Measurements from ENCODE around the gene CELF4.
A peak's percentile ranks its signal among the peaks of the same experiment; 100 is the strongest.

Gene CELF4

DNA sequence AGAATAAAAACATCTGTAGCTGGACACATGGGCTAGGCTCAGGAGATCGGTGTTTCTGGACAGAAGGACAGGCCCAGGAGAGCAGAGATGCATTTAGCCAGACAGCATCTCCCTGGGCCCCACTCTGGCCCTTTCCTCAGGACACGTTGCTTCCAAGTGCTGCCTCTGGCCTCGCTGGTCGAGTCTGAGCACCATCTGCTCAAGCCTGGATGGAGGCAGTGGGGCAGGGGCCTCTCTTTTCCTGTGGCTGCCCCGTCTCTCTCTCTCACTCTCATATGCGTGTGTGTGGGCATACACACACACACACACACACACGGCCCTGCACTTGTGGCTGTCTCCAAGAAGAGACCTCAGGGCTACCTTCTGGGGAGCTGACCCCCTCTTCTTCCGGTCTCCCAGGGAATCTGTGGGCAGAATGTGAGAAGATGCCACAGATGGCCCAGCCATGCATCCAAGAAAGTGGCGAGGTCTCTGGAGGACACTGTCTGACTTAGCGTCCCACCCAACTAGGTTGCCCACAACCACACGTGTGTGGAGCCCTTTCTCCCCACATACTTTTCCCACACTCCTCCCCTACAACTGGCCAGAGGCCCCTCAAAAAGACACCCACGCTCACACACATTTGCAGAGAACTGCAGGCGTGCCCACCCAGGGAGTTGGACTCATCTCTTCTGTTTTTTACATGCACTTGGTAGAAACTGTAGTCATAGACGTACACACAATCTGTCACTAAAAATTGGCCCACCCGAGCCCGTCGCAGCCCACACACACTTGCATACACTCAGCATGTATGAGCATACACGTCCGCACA lies 19.9 kb downstream of the CELF4 start:
- DNase-seq, result no peak

DNA sequence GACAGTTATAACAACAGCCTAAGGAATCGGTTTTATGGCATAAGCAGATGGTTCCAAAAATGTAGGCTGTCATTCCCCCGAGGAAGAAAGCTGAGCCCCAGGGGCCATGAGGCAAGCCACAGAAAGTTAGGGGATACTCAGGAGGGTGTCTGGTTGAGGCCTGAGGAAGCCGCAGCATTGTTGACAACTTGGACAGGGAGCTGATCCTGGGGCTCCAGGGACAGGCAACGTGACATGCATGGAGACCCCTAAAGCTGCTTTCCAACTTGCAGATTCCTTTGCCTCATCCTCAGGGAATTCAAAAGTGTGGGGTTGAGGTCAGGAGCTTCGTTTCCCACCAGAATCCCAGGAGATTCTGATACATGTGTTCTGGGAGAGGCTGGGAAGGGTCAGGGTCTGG lies 20.9 kb downstream of the CELF4 start:
- DNase-seq, result no peak

DNA sequence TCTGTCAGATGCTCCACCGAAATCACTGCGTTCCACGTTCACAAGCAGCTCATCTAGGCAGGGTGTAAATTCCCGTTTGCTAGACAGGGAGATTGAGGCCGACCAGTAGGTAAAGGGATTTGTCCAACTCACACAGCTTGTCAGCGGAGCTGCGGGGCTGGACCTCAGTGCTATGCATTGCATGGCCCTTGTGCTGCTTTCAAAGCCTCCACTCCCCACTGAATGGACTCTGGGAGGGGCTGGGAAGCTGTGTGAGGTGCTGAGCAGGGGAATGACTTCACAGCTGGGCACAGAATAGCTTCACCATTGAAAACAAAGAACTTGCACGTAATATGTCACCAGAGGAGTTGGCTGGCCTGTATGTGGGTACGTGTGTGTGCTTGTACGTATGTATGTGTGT lies 21.4 kb downstream of the CELF4 start:
- no peak for DNase-seq

DNA sequence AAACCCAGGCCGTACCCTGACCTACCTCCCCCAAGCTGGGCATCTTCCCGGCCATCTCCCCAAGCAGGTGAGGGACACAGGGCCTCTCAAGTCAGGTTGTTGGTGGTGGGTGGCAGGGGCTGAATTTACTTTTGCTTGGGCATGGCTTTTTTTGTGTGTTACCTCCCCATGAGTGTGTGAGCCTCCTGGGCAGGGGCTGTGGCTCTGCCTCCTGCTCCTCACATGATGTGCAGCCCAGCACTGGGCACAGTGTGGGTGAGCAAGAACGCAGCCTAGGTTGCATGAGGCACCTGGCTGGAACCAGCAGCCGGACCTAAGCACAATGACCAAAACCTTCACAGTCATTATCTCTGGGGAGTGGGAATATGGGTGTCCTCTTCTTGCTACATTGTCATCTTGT lies 22.3 kb downstream of the CELF4 start:
- DNase-seq, result no peak

DNA sequence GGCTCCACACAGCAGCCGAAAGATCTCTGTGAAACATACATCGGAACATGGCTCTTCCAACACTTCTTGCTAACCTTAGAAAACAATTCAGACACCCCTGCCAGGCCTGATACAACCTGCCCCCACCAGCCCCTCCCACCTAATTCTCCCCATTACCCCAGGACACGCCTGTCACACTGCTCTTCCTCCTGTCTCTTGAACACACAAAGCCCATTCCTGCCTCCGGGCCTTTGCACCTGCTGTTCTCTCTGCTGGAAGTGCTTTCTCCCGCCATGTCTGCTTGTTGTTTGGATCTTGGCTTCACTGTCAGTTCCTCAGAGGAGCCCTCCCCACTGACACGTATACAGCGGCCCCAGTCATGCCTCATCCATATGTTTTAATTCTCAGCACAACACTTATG lies 24.1 kb downstream of the CELF4 start:
- no peak for DNase-seq

DNA sequence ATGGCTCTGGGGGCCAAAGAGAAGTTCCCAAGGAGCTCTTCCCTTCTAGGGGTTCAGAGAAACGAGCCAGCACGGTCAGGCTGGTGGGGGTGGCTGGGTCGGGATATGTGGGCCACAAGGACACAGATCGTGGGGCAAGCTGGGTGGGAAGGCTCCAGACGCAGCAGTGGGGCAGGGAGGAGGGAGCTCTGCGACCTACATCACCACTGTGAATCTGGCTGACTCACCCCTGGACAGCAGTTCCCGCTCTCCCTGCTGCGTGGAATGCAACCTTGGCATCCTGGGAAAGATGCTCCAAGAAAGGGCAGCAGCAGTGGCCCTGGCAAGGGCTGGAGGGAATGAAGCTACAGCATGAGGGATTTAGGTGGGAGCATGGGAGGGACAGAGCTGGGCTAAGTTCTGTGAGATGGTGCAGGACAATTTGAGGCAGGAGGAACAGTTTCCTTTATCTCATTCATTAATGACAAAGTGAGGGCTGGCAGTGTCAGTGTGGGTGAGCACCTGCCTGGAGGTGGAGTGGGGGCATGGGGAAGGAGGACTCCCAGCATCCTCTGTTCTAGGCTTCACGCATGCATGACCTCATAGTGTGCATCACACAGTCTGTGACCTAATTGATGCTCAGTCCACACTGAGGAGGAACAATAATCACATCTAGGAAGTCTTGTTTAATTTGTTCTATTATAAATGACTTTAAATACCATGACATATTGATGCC lies 25.0 kb downstream of the CELF4 start:
- no peak for DNase-seq

DNA sequence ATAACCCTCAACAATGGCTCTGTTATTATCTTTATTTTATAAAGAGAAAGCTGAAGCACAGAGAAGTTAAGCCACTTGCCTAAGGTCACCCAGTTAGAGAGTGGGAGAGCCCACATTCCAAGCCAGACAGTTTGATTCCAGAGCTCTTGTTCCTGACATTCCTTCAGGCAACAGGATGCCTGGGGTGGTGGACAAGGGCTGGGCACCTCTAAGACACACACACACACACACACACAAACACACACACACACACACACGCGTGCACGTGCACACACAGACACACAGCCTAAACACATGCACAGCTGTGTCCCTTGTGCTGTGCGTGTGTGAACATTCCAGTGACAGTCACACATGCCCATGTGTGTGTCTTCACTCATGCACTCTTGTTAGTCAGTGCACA lies 26.4 kb downstream of the CELF4 start:
- DNase-seq, result no peak

DNA sequence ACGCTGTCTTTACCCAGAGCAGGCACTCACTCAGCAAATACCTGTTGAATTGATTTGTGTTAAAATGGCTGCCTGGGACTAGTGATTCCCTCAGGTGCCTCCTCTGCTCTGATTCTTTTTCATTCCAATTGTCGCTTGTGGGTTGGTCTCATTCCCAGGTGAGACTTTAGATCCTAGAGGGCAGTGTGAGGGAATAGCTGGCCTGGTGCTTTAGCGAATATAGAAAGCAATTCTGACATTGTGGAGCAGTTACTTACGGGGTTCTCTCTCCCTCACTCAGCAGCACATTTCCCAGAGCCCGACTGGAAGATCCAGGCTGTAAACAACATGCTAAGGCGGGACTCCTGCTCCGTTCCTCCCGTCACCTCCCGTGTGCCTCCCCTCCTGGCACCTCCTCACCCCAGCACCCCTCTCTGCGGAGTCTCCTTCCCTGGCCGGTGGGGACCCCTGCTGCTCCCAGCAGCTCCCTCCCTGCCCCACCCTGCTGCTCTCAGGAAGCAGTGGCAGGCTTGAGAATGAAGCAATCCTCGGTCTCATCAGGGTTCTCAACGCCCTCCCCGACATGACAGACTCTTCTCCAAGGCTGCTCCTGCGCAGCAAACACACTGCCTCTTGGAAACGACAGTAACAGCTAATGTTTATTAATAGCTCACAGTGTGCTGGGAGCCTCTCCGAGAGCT lies 26.9 kb downstream of the CELF4 start:
- DNase-seq, result no peak

DNA sequence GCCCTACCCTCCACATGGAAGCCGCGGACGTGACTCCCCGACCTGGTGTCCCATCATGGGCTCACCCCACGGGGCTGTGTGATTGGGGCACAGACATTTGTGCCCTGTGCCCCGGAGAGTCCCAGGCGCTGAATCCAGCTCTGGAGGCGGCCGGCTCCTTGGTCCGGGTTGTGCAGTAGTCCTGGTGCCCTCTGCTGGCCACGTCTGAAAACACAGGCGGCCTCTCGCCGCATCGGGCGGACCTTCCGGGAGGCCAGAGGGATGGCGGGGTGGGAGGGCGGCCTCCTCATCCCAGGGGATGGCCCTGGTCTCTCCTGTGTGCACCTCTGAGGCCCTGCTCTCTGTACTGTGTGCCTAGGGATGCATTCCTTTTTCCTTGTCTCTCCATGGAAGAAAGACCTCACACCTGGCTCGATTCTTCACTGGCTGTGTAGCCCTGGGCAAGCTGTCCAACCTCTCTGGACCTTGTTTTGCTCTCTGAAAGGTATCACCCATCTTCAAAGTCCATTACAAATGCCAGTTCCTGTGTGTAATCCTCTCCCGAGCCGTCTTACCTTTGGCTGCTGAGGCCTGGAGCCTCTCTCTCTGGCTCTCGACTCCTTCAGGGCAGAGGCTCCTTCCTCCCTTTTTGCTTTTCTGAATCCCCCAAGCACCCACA lies 27.6 kb downstream of the CELF4 start:
- peak; percentile 65 to 75 for DNase-seq

DNA sequence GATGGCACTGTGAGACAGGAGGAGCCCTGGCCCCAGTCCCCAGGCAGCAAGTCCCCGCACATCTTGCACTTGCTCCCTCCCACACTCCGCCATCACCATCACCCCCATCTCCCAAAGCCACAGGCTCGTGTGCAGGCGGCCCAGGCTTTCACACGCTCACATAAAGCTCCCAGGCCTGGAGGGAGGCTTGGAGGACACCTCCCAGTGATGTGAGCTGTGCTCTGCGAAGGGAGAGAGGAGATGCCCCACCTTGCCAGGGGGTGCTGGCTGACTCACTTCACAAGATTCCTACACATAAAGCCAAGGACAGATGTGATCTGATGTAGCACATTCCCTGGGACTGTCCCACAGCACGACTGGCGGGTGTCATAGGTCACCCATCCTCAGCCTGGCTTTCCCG lies 28.9 kb downstream of the CELF4 start:
- no peak for DNase-seq

DNA sequence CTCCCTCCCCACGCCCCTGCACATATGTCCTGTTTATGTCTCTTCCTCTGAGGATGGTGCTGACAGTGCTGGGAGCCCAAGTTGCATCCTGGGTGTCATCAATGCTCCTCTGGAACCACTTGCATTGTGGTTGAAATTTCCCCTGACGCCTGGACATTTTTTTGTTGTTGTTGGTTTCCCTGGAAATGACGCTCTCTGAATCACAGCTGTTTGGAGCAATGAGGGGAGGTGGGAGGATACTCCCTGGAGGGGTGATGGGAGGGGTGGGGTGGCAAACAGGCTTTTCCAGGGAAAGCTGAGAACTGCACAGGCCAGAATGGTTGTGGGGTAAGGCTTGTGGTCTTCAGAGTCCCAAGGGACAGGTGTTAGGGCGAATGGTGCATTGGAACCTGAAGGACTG lies 29.6 kb downstream of the CELF4 start:
- no peak for DNase-seq

DNA sequence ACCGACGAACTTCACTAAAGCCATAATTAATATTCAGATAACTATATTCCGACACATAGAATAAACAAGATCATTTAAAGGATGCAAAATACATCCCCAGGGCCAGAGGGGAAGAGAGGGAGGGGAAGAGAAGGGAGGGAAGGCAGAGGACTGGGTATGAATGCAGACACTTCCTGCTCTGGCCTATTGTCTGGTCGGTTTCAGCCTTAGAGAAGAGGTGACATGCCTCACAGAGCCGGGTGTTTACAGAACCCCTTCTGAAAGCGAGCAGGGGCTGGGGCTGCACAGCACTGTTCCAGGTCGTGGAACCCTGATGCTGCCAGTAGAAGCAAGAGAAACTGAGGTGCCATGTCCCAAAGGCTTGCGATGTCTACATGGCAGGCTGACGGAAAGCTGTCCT lies 31.0 kb downstream of the CELF4 start:
- DNase-seq, result no peak

DNA sequence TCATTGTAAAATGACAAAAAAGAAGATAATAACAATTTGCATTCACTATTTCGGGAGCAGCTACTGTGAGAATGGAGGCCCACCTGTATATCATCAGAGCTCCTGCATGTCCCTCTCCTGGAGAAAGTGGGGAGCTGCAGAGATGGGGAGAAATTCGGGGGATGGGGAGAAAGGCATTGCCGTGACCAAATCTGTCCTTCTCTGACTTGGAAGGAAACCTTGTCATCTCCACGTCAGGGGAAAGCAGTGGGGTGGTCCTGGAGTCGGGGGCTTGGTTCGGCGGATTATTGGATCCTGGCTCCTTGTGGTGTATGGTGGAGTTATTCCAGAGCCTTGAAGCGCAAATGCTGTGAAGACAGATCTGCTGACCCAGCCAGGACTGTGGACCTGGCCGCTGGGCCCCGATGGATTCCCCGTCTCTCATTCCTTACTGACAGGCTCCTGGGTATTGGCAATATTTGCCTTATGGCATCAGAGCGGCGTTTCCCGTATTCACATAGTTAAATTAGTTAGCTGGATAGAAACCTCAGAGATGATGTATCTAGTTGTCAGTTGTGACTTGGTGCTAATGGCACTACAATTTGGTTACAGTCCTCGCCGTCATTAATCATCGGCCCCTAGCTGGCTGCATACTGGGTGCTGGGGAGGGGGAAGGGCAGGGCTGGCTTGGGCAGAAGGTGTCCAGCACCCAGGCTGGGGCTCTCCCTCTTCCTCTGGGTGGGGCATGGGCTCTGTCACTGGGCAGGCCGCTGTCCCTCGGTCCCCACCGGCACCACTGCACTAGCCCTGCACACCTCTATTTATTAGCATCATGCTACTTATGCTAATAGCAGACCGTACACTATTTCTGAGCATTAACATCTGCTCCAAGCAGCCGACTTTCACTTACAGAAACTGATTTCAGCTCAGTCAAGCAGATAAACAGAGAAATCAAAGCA lies 31.7 kb downstream of the CELF4 start:
- no peak for DNase-seq

DNA sequence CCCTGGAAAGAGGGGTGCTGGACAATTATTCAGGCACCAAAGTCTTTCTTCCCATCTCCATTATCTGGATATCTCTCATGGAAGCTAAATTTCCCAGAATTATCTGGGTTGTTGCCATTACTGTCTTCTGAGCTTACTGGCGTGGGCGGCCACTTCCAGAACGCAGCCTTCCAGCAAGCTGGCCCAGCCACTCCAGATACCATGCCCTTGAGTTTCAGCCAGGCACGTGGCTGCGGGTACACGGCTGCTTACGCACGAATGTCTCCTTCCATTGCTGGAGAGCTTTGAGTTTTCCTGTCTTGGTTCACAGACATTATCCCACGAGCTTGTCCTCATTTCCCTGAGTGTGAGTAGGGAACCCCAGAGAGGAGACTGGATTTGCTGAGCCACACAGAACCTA lies 32.7 kb downstream of the CELF4 start:
- no peak for DNase-seq

DNA sequence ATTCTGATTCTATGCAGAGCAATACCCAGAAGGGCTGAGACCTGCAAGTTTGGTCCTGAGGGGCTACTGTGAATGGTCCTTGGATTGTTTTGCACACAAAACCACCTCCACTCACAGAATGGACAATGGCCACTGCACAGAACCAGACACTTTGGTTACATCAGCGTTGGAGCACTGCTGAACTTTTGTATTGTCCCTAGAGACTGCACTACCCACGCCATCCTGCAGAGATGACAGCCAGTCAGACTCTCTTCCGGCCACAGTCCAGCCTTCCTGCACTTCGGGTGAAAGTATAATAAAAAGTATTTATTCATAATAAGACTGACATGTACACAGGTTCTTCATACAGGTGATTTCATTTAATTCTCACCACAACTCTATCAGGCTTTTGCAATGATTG lies 35.7 kb downstream of the CELF4 start:
- DNase-seq, result no peak

DNA sequence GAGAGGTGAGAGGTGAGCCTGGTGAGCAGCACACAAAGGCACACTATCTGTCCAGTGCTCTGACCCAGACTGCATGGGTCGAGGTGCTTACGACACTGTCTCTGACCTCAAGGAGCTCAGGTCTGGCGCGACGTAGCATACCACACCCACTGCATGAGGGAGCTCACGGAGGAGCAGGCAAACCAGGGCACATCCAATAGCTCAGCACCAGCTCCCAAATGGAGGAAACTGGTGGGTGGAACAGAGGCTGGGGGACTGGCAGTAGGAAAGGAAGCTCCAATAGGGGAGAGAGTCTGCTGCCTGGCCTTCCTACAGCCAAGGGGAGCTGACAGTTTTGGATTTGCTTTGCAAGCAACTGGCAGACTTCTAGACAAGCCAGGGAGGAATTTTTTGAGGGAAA lies 36.3 kb downstream of the CELF4 start:
- DNase-seq, result no peak

DNA sequence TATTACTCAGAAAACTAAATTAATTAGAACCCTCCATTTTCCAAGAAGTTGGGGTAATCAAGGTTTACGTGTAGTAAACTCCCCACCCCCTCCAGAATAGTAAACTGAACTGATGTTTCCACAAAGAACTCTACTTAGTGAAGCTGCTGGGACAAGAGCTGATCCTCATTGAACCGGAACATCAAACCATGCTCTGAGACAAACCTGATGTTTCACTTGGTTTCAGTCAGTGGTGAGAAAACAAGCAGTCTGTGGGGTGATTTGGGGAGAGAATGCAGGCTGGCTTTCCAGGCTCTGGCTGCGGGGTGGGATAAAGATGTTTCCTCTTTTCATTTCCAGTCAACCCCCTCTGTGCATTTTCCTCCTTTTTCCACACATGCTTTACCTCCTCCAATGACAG lies 38.2 kb downstream of the CELF4 start:
- no peak for DNase-seq

DNA sequence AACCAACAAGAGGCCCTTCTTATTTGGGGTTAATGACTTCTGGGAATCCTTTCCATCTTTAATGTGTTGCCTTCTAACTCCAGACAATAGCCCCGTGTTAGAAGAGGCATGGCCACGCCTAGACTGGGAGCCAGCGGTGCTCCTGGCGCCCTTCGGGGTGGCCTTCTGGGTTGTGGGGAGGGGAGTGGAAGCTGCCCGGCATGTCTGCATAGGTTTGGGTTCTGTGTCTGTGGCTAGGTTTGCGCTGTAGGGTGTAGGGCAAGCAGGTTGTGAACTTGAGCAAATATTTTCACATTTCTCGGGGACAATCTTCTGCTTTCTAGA lies 40.4 kb downstream of the CELF4 start:
- DNase-seq, result no peak

DNA sequence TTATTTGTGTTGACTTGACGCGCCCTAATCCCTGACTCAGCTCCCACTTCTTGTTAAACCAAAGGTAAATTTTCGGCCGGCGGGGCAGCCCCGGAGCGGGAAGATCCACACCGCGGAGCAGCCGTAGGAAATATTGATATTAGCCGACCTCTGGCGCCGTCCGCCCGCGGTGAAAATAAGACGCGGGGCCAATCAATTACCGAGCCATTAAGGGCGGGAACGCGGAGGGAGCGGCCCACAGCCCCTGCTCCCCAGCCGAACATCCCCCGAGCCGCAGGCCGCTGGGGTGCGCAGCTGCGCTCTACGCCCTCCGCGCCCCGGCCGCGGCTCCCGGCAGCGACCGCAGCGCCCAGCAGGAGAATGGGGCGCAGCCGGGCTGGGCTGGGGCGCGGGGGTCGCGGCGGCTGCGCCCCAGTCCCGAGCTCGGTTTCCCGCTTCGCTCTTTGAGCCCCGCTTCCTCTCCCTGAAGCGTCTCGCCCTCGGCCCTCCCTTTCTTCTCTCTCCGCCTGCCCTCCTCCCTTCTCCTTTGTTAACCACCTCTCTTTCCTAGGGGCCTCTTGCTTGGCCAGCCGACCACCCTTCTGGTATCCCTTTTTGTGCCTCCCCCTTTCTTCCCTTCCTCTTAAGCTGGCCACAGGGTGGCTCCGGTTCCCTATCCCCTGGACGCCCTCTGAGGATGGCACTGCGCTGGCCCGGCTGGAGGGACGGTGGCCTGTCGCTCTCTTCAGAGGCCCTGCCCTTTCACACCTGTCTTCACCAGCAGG lies 40.9 kb downstream of the CELF4 start:
- DNase-seq, result no peak

DNA sequence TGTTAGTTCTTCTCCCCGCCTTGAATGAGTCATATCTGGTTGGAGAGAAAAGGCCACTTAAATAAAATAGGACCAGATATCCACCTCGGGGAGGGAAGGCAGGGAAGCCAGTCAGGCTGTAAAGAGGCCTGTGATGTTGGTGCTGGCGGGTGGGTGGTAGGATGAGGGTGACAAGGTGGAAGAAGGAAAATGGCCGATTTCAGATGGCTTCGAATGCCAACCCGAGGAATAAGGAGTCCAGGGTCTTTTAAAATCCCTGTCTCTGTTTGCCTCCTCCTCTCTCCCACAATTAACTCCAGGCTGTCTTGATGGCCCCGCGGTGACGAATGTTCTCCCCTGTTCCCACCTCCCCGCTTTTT lies 41.5 kb downstream of the CELF4 start:
- no peak for DNase-seq

DNA sequence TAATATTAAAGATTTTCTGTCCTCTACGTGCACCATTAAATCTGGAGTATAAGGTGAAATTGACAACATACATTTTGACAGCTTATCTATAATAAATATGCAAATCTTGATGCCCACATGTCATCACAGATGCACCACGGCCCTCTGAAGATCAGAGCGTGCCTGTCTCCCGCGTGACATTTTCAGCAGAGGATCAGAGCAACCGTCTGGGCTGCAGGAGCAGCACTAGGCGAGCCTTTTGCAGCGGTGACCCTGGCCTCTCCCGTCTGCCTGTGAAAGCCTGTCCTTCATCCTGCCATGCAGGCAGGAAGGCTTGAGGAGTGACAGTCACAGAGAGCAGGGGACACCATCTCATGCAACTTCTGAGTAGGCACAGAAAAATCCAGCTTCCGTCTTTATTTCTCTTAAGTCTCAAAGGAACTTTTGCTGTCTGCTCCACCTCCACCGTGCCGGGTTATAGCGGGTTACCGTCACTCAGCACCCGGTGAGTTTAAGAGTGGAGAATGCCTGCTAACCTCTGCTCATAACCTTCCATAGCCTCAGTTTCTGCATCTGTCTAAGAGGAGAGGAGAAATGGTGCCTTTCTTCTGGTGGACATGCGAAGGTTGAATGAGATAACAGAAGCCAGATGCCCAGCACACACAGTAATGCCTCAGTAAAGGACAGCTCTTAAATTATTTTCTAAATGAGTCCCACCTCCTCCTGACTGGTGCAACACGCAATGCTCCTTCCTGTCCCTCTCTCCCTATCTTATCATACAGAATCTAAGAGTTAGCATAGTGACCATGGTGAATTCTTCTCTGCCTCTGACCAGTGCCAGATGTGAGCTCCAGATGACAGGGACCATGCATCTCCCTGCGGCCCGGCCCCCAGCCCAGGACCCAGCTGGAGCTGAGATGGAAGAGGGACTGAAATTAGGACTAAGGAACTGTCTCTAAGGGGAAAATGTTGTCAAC lies 43.8 kb downstream of the CELF4 start:
- DNase-seq, result no peak
